HepG2 (cell line): Measurements from ENCODE around the gene BBS1. TPM values are rescaled to one million over a fixed set of nuclear protein-coding genes. Genes with fewer than 3 reads are reported as not detected.

ENCODE experiments used
- ATAC-seq: fragments of 200-7000 bp; cut with Tn5 transposase; 3 replicates; pipeline ENCODE4 v1.9.1; 2020; ENCODE audit warnings: mild to moderate bottlenecking, moderate library complexity
- BruUV-seq: library from RNA; stranded (reverse); fragments of 400-500 nt; replicated peaks from 2 replicates; lab custom pipeline; 2021; lab: Mats Ljungman, UMichigan
- CTCF ChIA-PET: fragments of 300-600 bp; formaldehyde crosslinking; extraction: SDS; loops from one replicate; lab custom pipeline; 2021; ENCODE audit warnings: low total read pairs, inconsistent platforms, low intra/inter-chr PET ratio; lab: Yijun Ruan, JAX
- POLR2A ChIA-PET: fragments of 350-600 bp; sonication (Branson Sonifier 250); formaldehyde crosslinking; loops from one replicate; lab custom pipeline; 2020; ENCODE audit warnings: antibody characterized with exemption, inconsistent platforms; lab: Yijun Ruan, JAX
- DNase-seq: peaks from one replicate; pipeline ENCODE4 v3.0.0-alpha.2; 2015; ENCODE audit warnings: low spot score
- FAIRE-seq: peaks from 3 replicates; lab custom pipeline; 2011; peaks lifted over from hg19 to GRCh38; lab: Jason Lieb, UNC
- H2AFZ ChIP-seq: one replicate; pipeline ENCODE4 v1.6.1; 2011; ENCODE audit warnings: low read length, inconsistent platforms
- H3K27ac ChIP-seq: fragments of 300-600 bp; 3 replicates; pipeline ENCODE4 v1.8.0; 2011; ENCODE audit warnings: mixed run types, mild to moderate bottlenecking, mixed read lengths, low read length, inconsistent platforms; ENCODE audit not compliant: insufficient read depth; ENCODE audit errors: extremely low read length
- H3K27me3 ChIP-seq, 2 experiments: fragments of 200-600 bp in 1 of 2; 2 replicates in 1 of 2; 3 replicates in 1 of 2; pipeline versions ENCODE4 v1.6.0 to v1.8.0; 2011; ENCODE audit warnings: low read length in 2 of 2, mild to moderate bottlenecking in 2 of 2, moderate library complexity in 2 of 2, inconsistent platforms in 1 of 2; ENCODE audit not compliant: insufficient read depth in 2 of 2, control insufficient read depth in 1 of 2
- H3K36me3 ChIP-seq, 2 experiments: fragments of 200-600 bp in 1 of 2; replicated peaks in 1 of 2; 2 replicates in 1 of 2; 3 replicates in 1 of 2; pipeline versions ENCODE4 v1.5.1 to v1.8.0; 2011; ENCODE audit warnings: low read length in 2 of 2, inconsistent platforms in 1 of 2; ENCODE audit not compliant: insufficient read depth in 2 of 2, control insufficient read depth in 1 of 2
- H3K4me1 ChIP-seq: 2 replicates; pipeline ENCODE4 v1.5.1; 2012; ENCODE audit warnings: low read length, inconsistent platforms; ENCODE audit not compliant: insufficient read depth
- H3K4me2 ChIP-seq: 2 replicates; pipeline ENCODE4 v1.6.0; 2011; ENCODE audit warnings: low read depth, low read length, inconsistent platforms
- H3K4me3 ChIP-seq, 3 experiments: fragments of 200-600 bp in 1 of 3; sonication (generic), shearing (Covaris generic) in 1 of 3; replicated peaks in 1 of 3; 2 replicates each; pipeline ENCODE4 v1.5.1; 2011 to 2016; ENCODE audit warnings: low read length in 3 of 3, inconsistent platforms in 2 of 3, low read depth in 2 of 3, mild to moderate bottlenecking in 2 of 3, control low read depth in 1 of 3, mixed read lengths in 1 of 3; ENCODE audit not compliant: insufficient read depth in 1 of 3
- H3K79me2 ChIP-seq: one replicate; pipeline ENCODE4 v1.6.1; 2011; ENCODE audit warnings: low read length, inconsistent platforms; ENCODE audit not compliant: insufficient read depth
- H3K9ac ChIP-seq: 2 replicates; pipeline ENCODE4 v1.6.0; 2011; ENCODE audit warnings: mild to moderate bottlenecking, low read depth, low read length, inconsistent platforms; ENCODE audit not compliant: insufficient read depth
- H3K9me3 ChIP-seq: 2 replicates; pipeline ENCODE4 v1.5.1; 2012; ENCODE audit warnings: mild to moderate bottlenecking, low read length
- H4K20me1 ChIP-seq: 2 replicates; pipeline ENCODE4 v1.6.0; 2011; ENCODE audit warnings: inconsistent platforms, mild to moderate bottlenecking, low read length, moderate library complexity; ENCODE audit not compliant: insufficient read depth
- GABPB1 ChIP-seq: IDR thresholded peaks from 2 replicates; pipeline ENCODE4 v1.6.1; 2016; ENCODE audit warnings: mild to moderate bottlenecking, missing genetic modification reagents, moderate library complexity, missing compliant biosample characterization
- GZF1 ChIP-seq: sonication (generic); formaldehyde crosslinking; IDR thresholded peaks from 2 replicates; pipeline ENCODE4 v1.5.1; 2020; ENCODE audit warnings: mild to moderate bottlenecking, missing genetic modification reagents
- MAFF ChIP-seq: IDR thresholded peaks from 2 replicates; pipeline ENCODE4 v1.6.1; 2011; ENCODE audit warnings: low read depth, low read length, improper control_type of control experiment
- MZF1 ChIP-seq: sonication (generic); formaldehyde crosslinking; IDR thresholded peaks from 2 replicates; pipeline ENCODE4 v1.8.1; 2023; ENCODE audit warnings: mild to moderate bottlenecking, missing genetic modification reagents, borderline replicate concordance
- NFE2L1 ChIP-seq: sonication (generic); formaldehyde crosslinking; IDR thresholded peaks from 2 replicates; pipeline ENCODE4 v1.4.0; 2020; ENCODE audit warnings: missing genetic modification reagents, mild to moderate bottlenecking, borderline replicate concordance
- NONO ChIP-seq, 2 experiments: fragments of 450-650 bp in 1 of 2; sonication (generic) in 1 of 2; formaldehyde crosslinking in 1 of 2; IDR thresholded peaks in 1 of 2; conservative IDR thresholded peaks in 1 of 2; 2 replicates each; pipeline versions ENCODE4 v1.6.1 to v1.8.0; 2017 to 2022; ENCODE audit warnings: mild to moderate bottlenecking in 1 of 2, missing genetic modification reagents in 1 of 2, moderate library complexity in 1 of 2
- THAP11 ChIP-seq: IDR thresholded peaks from 2 replicates; pipeline ENCODE4 v1.6.1; 2016; ENCODE audit warnings: missing biosample characterization, missing genetic modification reagents
- ZNF263 ChIP-seq: sonication (generic); formaldehyde crosslinking; IDR thresholded peaks from 2 replicates; pipeline ENCODE4 v1.4.0; 2020; ENCODE audit warnings: missing genetic modification reagents
- ZNF629 ChIP-seq: sonication (generic); formaldehyde crosslinking; conservative IDR thresholded peaks from 2 replicates; pipeline ENCODE4 v1.5.0; 2020; ENCODE audit warnings: missing genetic modification reagents
- ZNF766 ChIP-seq: sonication (generic); formaldehyde crosslinking; IDR thresholded peaks from 2 replicates; pipeline ENCODE4 v1.5.0; 2020; ENCODE audit warnings: missing genetic modification reagents, borderline replicate concordance
- WGBS: methylation state at CpG from one replicate; pipeline ENCODE4 v1.1.6; 2017; ENCODE audit warnings: low lambda C conversion rate; 5-methylcytosine and 5-hydroxymethylcytosine counted together
- in situ Hi-C: cut with HindIII; loops from 2 replicates; pipeline ENCODE4 v1.10.0; 2017; ENCODE audit warnings: low pct_unique_long_range_greater_than_20kb; ENCODE audit not compliant: extremely low pct_ligation_motif_present
- intact Hi-C: fragments of 100-400 bp; cut with micrococcal nuclease; formaldehyde crosslinking; loops from one replicate; pipeline ENCODE4 v1.10.0; 2022; ENCODE audit not compliant: unreplicated experiment
- polyA plus RNA-seq, 8 experiments: library from polyadenylated mRNA; depleted of rRNA in 3 of 8; stranded (reverse) in 7 of 8; unstranded in 1 of 8; fragments of >200 nt; fragmentation: Illumina TruSeq in 4 of 8; extraction: Trizol in 4 of 8; gene quantifications; 2 replicates each; pipeline versions ENCODE4 v1.2.1 to v1.2.3, GENCODE V29; 2011 to 2016; ENCODE audit warnings: low read depth in 4 of 8, missing spikeins in 1 of 8, mixed read lengths in 1 of 8; ENCODE audit not compliant: insufficient read depth in 1 of 8
- total RNA-seq, 5 experiments: library from RNA; depleted of rRNA; stranded (reverse); fragments of >200 nt; fragmentation: Illumina TruSeq; extraction: Trizol; gene quantifications; 2 replicates each; pipeline ENCODE4 v1.2.3, GENCODE V29; 2016; ENCODE audit warnings: low read depth in 1 of 5
- TF ChIP-seq, protein P1 (sequence below): sonication (generic); formaldehyde crosslinking; conservative IDR thresholded peaks from 2 replicates; pipeline ENCODE4 v1.4.0; 2020; ENCODE audit warnings: missing genetic modification reagents

BBS1 gene
- total and polyA plus RNA-seq, 2 of the 13 experiments (the other 11 are each of a cell fraction or from before 2014, with no cell fraction given): 11.7 to 14.1 TPM

DNA sequence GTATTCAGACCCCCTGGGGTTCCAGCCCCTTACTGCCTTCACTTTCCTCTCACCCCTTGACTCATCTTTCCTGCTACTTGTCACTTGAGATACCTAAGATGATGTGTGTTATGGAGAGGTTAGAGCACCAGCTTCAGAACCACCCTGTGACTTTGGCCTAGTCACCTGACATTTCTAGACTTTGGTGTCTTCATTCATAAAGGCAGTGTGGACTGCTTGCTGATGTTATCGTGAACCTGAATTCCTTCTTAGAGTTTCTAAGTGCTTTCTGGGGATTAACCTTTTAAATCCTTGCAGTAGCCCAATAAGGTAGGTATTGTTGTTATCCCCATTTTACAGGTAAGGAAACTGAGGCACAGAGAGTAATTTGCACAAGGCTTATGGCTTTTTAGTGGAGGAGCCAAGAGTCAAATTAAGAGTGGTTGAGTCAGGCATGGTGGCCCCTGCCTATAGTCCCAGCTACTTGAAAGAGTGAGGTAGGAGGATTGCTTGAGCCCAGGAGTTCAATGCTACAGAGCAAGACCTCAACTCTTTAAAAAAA lies 5.1 kb upstream of the BBS1 start:
- Histone ChIP-seq H3K4me3 (no peak overlapping the region), H3K9me3 (no peaks in the 10 kb centered on the region), H3K36me3 (peaks cover 5 to 11% of the 10 kb centered on the region in 2 experiments; a peak in 2 of 5 replicates), H3K4me1 (peaks cover 19% of the 10 kb centered on the region), H3K27me3 (no peaks in the 10 kb centered on the region), H4K20me1 (no peaks in the 10 kb centered on the region)
- intact Hi-C loops: no loop called here
- no TSS peak for BruUV-seq
- DNase-seq: no peak
- in situ Hi-C loops: no loop called here
- CTCF ChIA-PET: no interaction called here
- no peak for ATAC-seq
- TF ChIP-seq GABPB1 (CRISPR knock-in tag) (no peak), ZNF629 (CRISPR knock-in tag) (peak; percentile 59)
- TF ChIP-seq, all 625 proteins: peak for 1
- no peak overlapping the region for H2AFZ ChIP-seq
- no peak for FAIRE-seq
- WGBS: 65% methylated on average over 1 of the region's 1 CpG
- POLR2A ChIA-PET: interaction anchor here (1.1 kb wide), 1 partner anchor 111 kb away, joined by 3 read pairs; the partner anchor contains the start of gene RBM14
- no peaks in the 10 kb centered on the region for H3K79me2 ChIP-seq
- no peak overlapping the region for H3K27ac ChIP-seq
- H3K4me2 ChIP-seq: no peak overlapping the region
- no peak overlapping the region for H3K9ac ChIP-seq

DNA sequence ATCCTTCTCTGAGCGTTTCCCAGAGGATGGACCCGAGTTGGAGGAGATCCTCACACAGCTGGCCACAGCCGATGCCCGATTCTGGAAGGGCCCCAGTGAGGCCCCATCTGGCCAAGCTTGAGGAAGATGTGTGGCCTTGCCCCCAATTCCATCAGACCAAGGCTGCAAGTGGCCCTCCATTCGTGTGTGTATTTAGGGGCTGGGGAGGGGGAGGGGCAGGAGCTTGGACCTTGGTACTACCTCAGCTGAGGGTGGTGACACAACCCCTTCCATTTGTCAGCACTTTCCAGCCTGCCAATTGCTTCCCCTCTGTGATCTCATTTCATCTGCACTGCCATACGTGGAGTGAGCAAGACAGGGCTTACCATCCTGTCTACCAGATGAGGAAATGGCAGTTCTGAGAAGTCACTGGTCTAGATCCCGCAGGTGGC lies 1.3 kb upstream of the BBS1 start:
- 0 out of 2 replicates have a peak overlapping the region, but pooled peaks have one; percentile 13 for H3K9ac ChIP-seq
- no TSS peak for BruUV-seq
- intact Hi-C loops (no loop called here), in situ Hi-C loops (no loop called here)
- peak overlapping the region; percentile 76 for H3K27ac ChIP-seq
- DNase-seq (peak; percentile 72), FAIRE-seq (peak; percentile 63), ATAC-seq (peak; percentile 74)
- H3K4me2 ChIP-seq: peak overlapping the region; percentile 44
- no peak overlapping the region for H3K4me3 ChIP-seq
- H3K9me3 ChIP-seq: no peaks in the 10 kb centered on the region
- 24% methylated on average over 6 of the region's 7 CpGs for WGBS
- ChIA-PET CTCF (no interaction called here), POLR2A (interaction anchor here (1.0 to 3.7 kb wide), 6 partner anchors 25 to 169 kb away, joined by 4 to 34 read pairs (median 8); partner anchors contain the start of genes ACTN3, DPP3, MRPL11 and RBM4)
- H3K79me2 ChIP-seq: peaks cover 10% of the 10 kb centered on the region
- peaks cover 3 to 15% of the 10 kb centered on the region in 2 experiments; a peak in 2 of 5 replicates for H3K36me3 ChIP-seq
- no peak overlapping the region for H2AFZ ChIP-seq
- H3K27me3 ChIP-seq: no peaks in the 10 kb centered on the region; a peak in 1 of 5 replicates
- peaks cover 29% of the 10 kb centered on the region for H3K4me1 ChIP-seq
- H4K20me1 ChIP-seq: no peaks in the 10 kb centered on the region
- no peak for TF ChIP-seq ZNF766 (CRISPR knock-in tag)
- TF ChIP-seq MZF1 (CRISPR knock-in tag): no peak
- no peak for TF ChIP-seq ZNF263
- TF ChIP-seq NONO (IDR thresholded peaks at IDR 0.05): no peak
- TF ChIP-seq NONO (CRISPR knock-in tag; conservative IDR thresholded peaks at IDR 0.05): peak; percentile 44; the same call in 1 of the 2 replicates
- peak; percentile 55; the same call in 1 of the 2 replicates for TF ChIP-seq MAFF
- TF ChIP-seq NFE2L1 (CRISPR knock-in tag): no peak
- TF ChIP-seq, protein P1, sequence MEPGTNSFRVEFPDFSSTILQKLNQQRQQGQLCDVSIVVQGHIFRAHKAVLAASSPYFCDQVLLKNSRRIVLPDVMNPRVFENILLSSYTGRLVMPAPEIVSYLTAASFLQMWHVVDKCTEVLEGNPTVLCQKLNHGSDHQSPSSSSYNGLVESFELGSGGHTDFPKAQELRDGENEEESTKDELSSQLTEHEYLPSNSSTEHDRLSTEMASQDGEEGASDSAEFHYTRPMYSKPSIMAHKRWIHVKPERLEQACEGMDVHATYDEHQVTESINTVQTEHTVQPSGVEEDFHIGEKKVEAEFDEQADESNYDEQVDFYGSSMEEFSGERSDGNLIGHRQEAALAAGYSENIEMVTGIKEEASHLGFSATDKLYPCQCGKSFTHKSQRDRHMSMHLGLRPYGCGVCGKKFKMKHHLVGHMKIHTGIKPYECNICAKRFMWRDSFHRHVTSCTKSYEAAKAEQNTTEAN: no peak
- TF ChIP-seq GZF1: no peak
- TF ChIP-seq ZNF629 (CRISPR knock-in tag): no peak
- peak; percentile 33; the same call in 1 of the 2 replicates for TF ChIP-seq THAP11 (CRISPR knock-in tag)
